HG02610 (cell line): Measurements from ENCODE around the gene ACTR6.
"Not testable (repeated sequence)": the region's sequence is repeated elsewhere in the genome, so short reads cannot be mapped to it uniquely, and the experiment has no call there.

Experiments used
- ATAC-seq: cut with Tn5 transposase; IDR thresholded peaks from one replicate; pipeline ENCODE4 v1.9.1; 2021; ENCODE audit warnings: mild to moderate bottlenecking, moderate library complexity; ENCODE audit not compliant: unreplicated experiment

ACTR6 gene

DNA sequence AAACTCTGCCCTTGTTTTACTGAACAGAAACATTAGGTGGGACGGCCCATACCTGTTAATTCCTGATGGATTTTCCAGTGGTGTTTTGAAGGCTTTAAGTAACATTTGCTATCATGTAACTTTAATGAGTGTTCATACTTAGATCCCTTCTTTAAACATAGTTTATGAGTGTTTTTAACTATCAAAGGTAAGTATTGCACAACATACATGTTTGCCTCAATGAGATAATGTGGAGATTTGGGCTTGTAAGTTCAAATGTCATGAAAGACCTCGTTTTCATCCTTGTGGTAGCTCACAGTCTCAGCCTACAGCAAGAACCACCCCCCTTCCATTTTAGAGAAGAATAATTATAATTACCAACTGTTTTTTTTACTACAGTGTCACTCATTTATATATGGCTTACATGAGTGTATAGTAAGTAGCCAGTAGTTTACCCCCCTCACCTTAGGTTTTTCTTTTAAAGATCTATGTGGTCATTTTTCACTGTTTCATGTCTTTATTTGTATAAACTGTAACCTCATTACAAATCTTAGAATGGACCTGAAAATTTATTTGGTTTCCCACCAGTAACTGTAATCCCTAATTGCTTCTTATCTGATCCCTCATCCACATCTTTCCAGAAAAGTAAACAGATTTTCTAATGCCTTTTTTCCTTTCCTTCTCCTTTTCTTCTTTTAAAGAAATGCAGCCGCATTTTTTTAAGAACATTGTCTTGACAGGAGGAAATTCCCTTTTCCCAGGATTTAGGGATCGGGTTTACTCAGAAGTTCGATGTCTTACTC is 18.9 kb downstream of the ACTR6 start:
- no peak for ATAC-seq

GRCh38 chr12:100221523-100221922 is 20.9 kb downstream of the ACTR6 start:
- no peak for ATAC-seq

DNA sequence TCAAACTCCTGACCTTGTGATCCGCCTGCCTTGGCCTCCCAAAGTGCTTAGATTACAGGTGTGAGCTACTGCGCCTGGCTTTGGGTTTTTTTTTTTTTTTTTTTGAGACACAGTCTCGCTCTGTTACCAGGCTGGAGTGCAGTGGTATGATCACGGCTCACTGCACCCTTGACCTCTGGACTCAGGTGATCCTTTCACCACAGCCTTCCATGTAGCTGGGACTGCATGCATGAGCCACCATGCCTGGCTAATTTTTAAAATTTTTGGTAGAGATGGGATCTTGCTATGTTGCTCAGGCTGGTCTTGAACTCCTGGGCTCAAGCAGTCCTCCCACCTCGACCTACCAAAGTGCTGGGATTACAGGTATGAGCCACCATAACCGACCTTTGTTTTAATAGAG is 21.6 kb downstream of the ACTR6 start:
- not testable (repeated sequence) for ATAC-seq

- no peak for ATAC-seq
Measured at GRCh38 chr12:100225491-100225890, 24.9 kb downstream of the ACTR6 start.

- ATAC-seq, result no peak
Measured at GRCh38 chr12:100229036-100229635, 28.5 kb downstream of the ACTR6 start.

DNA sequence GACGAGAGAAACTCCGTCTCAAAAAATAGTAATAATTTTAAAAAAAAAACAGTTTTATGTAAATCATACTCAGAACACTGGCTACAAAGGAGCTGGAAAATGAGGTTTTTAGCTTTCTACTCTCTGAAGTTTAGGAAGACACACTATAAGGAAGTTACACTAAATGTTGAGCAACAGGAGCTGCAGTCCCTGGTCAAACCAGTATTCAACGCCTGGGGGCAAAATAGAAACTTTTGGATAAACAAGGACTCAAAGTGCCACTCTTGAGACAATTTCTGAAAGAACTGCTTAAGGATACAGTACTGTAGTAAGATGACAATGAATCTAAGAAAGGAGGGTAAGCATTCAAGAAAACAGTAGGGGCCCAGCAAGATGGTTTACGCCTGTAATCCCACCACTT is 29.3 kb downstream of the ACTR6 start:
- no peak for ATAC-seq

GRCh38 chr12:100231873-100232272 is 31.3 kb downstream of the ACTR6 start:
- ATAC-seq, result not testable (repeated sequence)

DNA sequence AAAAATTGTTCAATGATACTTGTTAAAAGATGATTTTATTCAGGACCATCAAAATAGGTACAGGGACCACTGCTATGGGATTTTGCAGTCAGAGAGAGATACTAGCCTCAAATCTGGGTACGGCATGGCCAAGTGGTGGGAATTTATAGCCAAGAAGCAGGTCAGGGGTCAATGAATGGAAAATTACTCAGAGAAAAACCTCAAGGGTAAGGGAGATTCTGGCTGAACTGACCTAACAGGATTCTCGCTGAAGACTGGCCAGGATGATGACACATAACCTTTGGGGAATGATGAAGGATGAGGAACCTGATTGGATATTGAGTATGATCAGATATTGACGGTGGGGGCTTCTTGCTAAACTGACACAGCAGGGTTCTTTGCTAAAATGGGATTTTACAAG is 33.6 kb downstream of the ACTR6 start:
- no peak for ATAC-seq

GRCh38 chr12:100234591-100235304 is 34.1 kb downstream of the ACTR6 start:
- ATAC-seq, result no peak

GRCh38 chr12:100238801-100239200 is 38.2 kb downstream of the ACTR6 start:
- no peak for ATAC-seq

DNA sequence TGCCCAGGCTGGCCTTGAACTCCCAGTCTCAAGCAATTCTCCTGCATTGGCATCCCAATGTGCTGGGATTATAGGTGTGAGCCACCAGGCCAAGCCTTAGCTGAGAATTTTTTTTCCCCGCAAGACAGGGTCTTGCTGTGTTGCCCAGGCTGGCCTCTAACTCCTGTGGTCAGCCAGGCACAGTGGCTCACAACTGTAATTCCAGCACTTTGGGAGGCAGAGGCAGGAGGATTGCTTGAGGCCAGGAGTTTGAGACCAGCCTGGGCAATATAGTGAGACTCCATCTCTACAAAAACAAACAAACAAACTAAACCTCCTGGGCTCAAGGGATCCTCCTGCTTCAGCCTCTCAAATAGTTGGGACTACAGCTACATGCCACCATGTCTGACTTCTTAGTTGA is 39.0 kb downstream of the ACTR6 start:
- ATAC-seq, result no peak

GRCh38 chr12:100243137-100243536 is 42.5 kb downstream of the ACTR6 start:
- no peak for ATAC-seq

DNA sequence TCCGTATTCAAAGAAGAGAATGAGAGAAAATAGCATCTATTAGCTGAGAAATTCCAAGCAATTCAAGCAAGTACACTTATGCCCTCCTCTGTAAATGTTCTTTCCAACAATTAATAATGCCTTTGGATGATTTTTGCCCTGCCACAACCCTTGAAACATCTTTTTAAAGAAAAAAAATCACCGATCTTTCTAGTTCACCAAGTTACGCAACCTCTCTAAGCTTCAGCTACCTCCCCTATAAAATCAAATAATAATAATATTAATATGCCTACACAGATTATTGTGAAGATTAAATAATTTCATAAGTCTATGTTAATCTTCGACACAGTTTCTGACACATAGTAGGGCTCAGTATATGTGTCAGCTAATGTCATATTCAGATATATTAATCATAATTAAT is 47.1 kb downstream of the ACTR6 start:
- ATAC-seq, result no peak

GRCh38 chr12:100248886-100249285 is 48.3 kb downstream of the ACTR6 start:
- ATAC-seq, result no peak

DNA sequence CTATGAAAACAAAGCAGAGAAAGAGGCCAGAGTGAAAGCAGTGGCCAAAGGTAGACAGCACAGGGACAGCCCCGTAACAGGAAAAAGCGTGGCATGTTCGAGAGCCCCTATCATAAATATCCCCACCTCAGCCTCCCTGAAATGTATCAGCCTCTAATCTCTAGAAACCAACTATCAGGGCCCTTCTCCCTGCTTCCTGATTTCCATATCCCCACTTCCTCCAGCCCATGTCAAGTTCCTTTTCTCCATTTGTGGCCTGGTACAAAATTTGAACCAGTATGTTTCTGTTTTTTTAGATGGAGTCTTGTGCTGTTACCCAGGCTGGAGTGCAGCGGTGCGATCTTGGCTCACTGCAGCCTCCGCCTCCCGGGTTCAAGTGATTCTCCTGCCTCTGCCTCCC is 49.3 kb downstream of the ACTR6 start:
- ATAC-seq, result no peak

DNA sequence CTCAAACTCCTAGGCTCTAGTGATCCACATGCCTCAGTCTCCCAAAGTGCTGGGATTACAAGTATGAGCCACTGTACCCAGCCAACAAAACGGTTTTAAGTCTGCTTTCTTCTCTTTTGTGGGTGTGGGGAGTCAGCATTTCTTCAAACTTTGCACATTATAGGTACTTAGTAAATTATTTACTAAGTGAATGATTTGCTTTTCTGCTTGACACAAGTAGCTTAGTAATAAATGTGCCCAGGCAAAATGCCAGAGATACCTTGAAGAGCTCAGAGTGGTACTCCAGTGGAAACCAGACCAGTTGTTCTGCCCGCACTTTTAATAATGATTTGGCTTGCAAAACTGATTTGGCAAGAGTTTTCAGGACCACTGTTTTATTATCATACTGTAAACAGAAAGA is 51.3 kb downstream of the ACTR6 start:
- ATAC-seq, result no peak

- no peak for ATAC-seq
Measured at GRCh38 chr12:100253437-100253836, 52.8 kb downstream of the ACTR6 start.

DNA sequence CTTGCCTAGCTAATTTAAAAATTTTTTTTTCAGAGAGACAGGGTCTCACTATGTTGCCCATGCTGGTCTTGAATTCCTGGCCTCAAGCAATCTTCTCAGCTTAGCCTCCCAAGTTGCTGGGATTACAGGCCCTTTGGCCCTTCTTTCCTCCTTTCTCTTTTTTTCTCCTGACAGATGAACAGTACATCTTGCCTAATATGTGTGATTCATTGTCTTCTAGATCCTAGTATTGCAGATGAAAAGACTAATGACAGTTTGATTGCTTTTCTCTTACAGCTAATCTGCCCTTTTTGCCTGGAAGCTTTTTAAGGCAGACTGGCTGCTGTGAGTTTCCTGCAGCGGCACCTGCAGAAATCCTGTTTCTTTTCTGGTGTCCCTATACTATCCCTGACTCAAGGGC is 54.3 kb downstream of the ACTR6 start:
- no peak for ATAC-seq

DNA sequence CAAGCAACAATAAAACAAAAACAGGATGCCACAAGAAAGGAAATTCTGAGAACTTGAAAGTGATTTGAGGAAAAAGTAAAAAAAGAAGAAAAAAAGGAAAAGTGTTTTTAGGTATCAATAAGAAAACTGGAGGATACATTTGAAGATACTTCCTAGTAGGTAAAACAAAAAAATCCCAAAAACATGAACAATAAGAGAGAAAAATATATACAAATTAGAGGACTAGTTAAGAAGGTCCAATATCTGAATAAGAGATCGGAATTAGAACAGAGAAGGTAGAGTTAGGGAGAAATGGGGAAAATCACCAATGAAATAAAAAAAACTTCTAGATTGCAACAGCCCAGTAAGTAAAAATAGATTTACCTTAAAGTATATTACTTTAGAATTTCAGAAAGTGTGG is 57.5 kb downstream of the ACTR6 start:
- no peak for ATAC-seq

GRCh38 chr12:100263131-100263530 is 62.5 kb downstream of the ACTR6 start:
- ATAC-seq, result no peak

- not testable (repeated sequence) for ATAC-seq
Measured at GRCh38 chr12:100265107-100265506, 64.5 kb downstream of the ACTR6 start.
